Liver (tissue), 9 donors: Measurements from ENCODE around the gene CACNA1I. TPM values are rescaled to one million over a fixed set of nuclear protein-coding genes. Genes with fewer than 3 reads are reported as not detected.

Experiments used
- DNase-seq: peaks from one replicate; pipeline ENCODE4 v3.0.0-alpha.2; 2017; ENCODE audit warnings: low spot score
- H3K27ac ChIP-seq, 2 donors: one replicate each; pipeline ENCODE4 v1.7.0; 2013; ENCODE audit warnings: inconsistent platforms in 2 of 2, low read length in 2 of 2, control low read depth in 1 of 2, low read depth in 1 of 2, mild to moderate bottlenecking in 1 of 2
- H3K27me3 ChIP-seq, 4 donors: one replicate each; pipeline versions ENCODE4 v1.6.1 to v1.7.0; 2013; ENCODE audit warnings: low read length in 3 of 4, inconsistent platforms in 1 of 4, mild to moderate bottlenecking in 1 of 4, moderate library complexity in 1 of 4; ENCODE audit not compliant: control insufficient read depth in 4 of 4, insufficient read depth in 4 of 4
- H3K36me3 ChIP-seq, 4 donors: one replicate each; pipeline versions ENCODE4 v1.6.1 to v1.7.0; 2013; ENCODE audit warnings: low read length in 3 of 4, mild to moderate bottlenecking in 3 of 4, low read depth in 1 of 4, moderate library complexity in 1 of 4; ENCODE audit not compliant: control insufficient read depth in 4 of 4, insufficient read depth in 3 of 4
- H3K4me1 ChIP-seq, 4 donors: one replicate each; pipeline versions ENCODE4 v1.6.1 to v1.7.0; 2013; ENCODE audit warnings: low read length in 3 of 4, mild to moderate bottlenecking in 3 of 4, moderate library complexity in 1 of 4; ENCODE audit not compliant: control insufficient read depth in 4 of 4, insufficient read depth in 4 of 4
- H3K4me3 ChIP-seq, 3 donors: one replicate each; pipeline versions ENCODE4 v1.6.1 to v1.7.0; 2013; ENCODE audit warnings: low read length in 3 of 3, control low read depth in 1 of 3, low read depth in 1 of 3, mild to moderate bottlenecking in 1 of 3
- H3K9ac ChIP-seq, 2 donors: one replicate each; pipeline ENCODE4 v1.7.0; 2013; ENCODE audit warnings: low read length in 2 of 2, mild to moderate bottlenecking in 2 of 2, moderate library complexity in 2 of 2, control low read depth in 1 of 2, low read depth in 1 of 2
- H3K9me3 ChIP-seq, 4 donors: one replicate each; pipeline versions ENCODE4 v1.6.1 to v1.7.0; 2013; ENCODE audit warnings: low read length in 3 of 4; ENCODE audit not compliant: control insufficient read depth in 4 of 4
- EGR1 ChIP-seq, 2 donors: IDR thresholded peaks; 2 replicates each; pipeline ENCODE4 v1.6.1; 2016 to 2018; ENCODE audit warnings: antibody characterized with exemption in 2 of 2, low read depth in 2 of 2
- FOXA2 ChIP-seq: IDR thresholded peaks from 2 replicates; pipeline ENCODE4 v1.6.1; 2016; ENCODE audit warnings: antibody characterized with exemption
- GABPA ChIP-seq, 2 donors: IDR thresholded peaks in 1 of 2; conservative IDR thresholded peaks in 1 of 2; 2 replicates each; pipeline ENCODE4 v1.6.1; 2016; ENCODE audit warnings: antibody characterized with exemption in 2 of 2, mild to moderate bottlenecking in 1 of 2, moderate library complexity in 1 of 2
- HNF4A ChIP-seq, 2 donors: conservative IDR thresholded peaks; 2 replicates each; pipeline ENCODE4 v1.6.1; 2016; ENCODE audit warnings: antibody characterized with exemption in 2 of 2, mild to moderate bottlenecking in 2 of 2
- JUND ChIP-seq, 2 donors: IDR thresholded peaks; 2 replicates each; pipeline ENCODE4 v1.6.1; 2016; ENCODE audit warnings: antibody characterized with exemption in 2 of 2
- NR2F2 ChIP-seq: IDR thresholded peaks from 2 replicates; pipeline ENCODE4 v1.6.1; 2016; ENCODE audit warnings: antibody characterized with exemption
- RAD21 ChIP-seq, 2 donors: IDR thresholded peaks; 2 replicates each; pipeline ENCODE4 v1.6.1; 2016; ENCODE audit warnings: antibody characterized with exemption in 2 of 2, mild to moderate bottlenecking in 2 of 2
- RXRA ChIP-seq, 2 donors: IDR thresholded peaks; 2 replicates each; pipeline ENCODE4 v1.6.1; 2017 to 2018; ENCODE audit warnings: antibody characterized with exemption in 2 of 2, mild to moderate bottlenecking in 1 of 2
- SP1 ChIP-seq: IDR thresholded peaks from 2 replicates; pipeline ENCODE4 v1.6.1; 2018; ENCODE audit warnings: antibody characterized with exemption, mild to moderate bottlenecking
- TAF1 ChIP-seq: conservative IDR thresholded peaks from 2 replicates; pipeline ENCODE4 v1.6.1; 2016; ENCODE audit warnings: antibody characterized with exemption, mild to moderate bottlenecking
- YY1 ChIP-seq: IDR thresholded peaks from 2 replicates; pipeline ENCODE4 v1.6.1; 2016; ENCODE audit warnings: antibody characterized with exemption, mild to moderate bottlenecking
- WGBS: extraction: QIAGEN DNeasy Blood & Tissue Kit; methylation state at CpG from one replicate; pipeline ENCODE4 v1.1.7; 2013; 5-methylcytosine and 5-hydroxymethylcytosine counted together
- polyA plus RNA-seq, 2 donors: library from polyadenylated mRNA; stranded (reverse) in 1 of 2; unstranded in 1 of 2; fragments of 200-250 nt in 1 of 2; fragments of >200 nt in 1 of 2; fragmentation: Nextera tagmentation in 1 of 2; extraction: Ambion mirVana in 1 of 2; gene quantifications; one replicate each; pipeline versions ENCODE4 v1.2.1 to v1.2.3, GENCODE V29; 2013 to 2015
- total RNA-seq, 2 donors: library from RNA; depleted of rRNA; stranded (reverse); fragments of >200 nt; gene quantifications; one replicate each; pipeline ENCODE4 v1.2.3, GENCODE V29; 2014
- TF ChIP-seq, protein P1 (sequence below): IDR thresholded peaks from 2 replicates; pipeline ENCODE4 v1.6.1; 2016; ENCODE audit warnings: antibody characterized with exemption
- TF ChIP-seq, protein P2 (sequence below): IDR thresholded peaks from 2 replicates; pipeline ENCODE4 v1.6.1; 2016; ENCODE audit warnings: antibody characterized with exemption, mild to moderate bottlenecking
- TF ChIP-seq, protein P3 (sequence below): fragments of 150-350 bp; IDR thresholded peaks from 2 replicates; pipeline ENCODE4 v1.5.1; 2017; ENCODE audit warnings: improper control_type of control experiment, low read depth, low read length; ENCODE audit not compliant: missing input control
- TF ChIP-seq, protein P4 (sequence below): IDR thresholded peaks from 2 replicates; pipeline ENCODE4 v1.6.1; 2016; ENCODE audit warnings: antibody characterized with exemption
- donor health status: healthy.
- donor health status: healthy.
- donor health status: healthy.
- donor health status: healthy.
- donor health status: healthy.

CACNA1I gene
- total and polyA plus RNA-seq, 4 donors = under 0.01 to 0.14 (median 0.01) TPM; not detected in 1

DNA sequence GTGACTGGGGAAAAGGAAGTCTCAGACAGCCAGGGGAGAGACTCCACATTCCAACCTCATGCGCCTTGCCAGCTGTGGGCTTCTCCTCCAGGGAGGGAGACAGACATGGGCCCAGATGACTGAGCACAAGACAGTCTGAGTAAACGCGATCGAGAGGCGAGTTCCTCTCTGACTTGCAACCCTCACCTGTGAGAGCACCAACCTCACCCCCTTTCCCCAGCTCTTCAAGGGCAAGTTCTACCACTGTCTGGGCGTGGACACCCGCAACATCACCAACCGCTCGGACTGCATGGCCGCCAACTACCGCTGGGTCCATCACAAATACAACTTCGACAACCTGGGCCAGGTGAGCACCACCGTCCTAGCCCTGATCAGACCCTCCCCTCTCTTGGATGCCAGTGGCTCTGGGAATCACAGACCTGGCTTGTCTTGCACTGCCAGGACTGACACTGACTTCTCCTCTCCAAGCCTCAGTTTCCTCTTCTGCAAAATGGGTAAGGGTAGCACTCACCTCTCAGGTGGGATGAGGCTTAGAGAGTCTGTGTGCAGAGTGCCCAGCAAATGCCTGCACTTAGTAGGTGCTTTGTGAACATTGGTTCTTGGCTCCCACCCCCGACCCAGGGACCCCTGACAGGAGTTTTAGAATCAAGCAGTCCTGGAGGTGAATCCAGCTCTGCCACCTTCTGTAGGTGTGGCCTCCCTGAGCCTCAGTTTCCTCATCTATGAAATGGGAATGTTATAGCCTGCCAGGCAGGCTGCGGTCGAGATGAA is 95.3 kb downstream of the CACNA1I start (continued):
- TF ChIP-seq, protein P1, sequence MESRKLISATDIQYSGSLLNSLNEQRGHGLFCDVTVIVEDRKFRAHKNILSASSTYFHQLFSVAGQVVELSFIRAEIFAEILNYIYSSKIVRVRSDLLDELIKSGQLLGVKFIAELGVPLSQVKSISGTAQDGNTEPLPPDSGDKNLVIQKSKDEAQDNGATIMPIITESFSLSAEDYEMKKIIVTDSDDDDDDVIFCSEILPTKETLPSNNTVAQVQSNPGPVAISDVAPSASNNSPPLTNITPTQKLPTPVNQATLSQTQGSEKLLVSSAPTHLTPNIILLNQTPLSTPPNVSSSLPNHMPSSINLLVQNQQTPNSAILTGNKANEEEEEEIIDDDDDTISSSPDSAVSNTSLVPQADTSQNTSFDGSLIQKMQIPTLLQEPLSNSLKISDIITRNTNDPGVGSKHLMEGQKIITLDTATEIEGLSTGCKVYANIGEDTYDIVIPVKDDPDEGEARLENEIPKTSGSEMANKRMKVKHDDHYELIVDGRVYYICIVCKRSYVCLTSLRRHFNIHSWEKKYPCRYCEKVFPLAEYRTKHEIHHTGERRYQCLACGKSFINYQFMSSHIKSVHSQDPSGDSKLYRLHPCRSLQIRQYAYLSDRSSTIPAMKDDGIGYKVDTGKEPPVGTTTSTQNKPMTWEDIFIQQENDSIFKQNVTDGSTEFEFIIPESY = no peak
- TF ChIP-seq FOXA2 = no peak
- no peak for TF ChIP-seq NR2F2

DNA sequence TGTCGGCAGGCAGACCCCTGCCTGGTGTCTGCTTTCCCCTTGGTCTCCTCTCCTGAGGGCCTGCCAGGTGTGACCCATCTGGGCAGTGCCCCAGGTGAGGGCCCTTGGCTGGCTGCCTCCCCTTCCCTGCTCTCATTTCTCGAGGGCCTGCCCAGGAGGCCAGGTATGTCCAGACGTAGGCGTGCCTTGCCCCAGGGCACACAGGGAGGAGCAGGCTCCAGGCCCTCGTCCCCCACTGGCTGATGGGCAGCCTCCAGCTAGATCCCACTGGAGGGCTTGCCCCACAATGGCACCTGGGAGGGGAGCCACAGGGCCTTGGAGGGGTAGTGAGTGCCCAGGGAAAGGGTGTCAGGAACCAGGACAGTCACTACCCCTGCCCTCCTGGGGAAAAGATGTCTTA is 95.9 kb downstream of the CACNA1I start:
- no peak for TF ChIP-seq SP1
- TF ChIP-seq, protein P2, sequence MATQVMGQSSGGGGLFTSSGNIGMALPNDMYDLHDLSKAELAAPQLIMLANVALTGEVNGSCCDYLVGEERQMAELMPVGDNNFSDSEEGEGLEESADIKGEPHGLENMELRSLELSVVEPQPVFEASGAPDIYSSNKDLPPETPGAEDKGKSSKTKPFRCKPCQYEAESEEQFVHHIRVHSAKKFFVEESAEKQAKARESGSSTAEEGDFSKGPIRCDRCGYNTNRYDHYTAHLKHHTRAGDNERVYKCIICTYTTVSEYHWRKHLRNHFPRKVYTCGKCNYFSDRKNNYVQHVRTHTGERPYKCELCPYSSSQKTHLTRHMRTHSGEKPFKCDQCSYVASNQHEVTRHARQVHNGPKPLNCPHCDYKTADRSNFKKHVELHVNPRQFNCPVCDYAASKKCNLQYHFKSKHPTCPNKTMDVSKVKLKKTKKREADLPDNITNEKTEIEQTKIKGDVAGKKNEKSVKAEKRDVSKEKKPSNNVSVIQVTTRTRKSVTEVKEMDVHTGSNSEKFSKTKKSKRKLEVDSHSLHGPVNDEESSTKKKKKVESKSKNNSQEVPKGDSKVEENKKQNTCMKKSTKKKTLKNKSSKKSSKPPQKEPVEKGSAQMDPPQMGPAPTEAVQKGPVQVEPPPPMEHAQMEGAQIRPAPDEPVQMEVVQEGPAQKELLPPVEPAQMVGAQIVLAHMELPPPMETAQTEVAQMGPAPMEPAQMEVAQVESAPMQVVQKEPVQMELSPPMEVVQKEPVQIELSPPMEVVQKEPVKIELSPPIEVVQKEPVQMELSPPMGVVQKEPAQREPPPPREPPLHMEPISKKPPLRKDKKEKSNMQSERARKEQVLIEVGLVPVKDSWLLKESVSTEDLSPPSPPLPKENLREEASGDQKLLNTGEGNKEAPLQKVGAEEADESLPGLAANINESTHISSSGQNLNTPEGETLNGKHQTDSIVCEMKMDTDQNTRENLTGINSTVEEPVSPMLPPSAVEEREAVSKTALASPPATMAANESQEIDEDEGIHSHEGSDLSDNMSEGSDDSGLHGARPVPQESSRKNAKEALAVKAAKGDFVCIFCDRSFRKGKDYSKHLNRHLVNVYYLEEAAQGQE = no peak
- no peak for TF ChIP-seq NR2F2
- no peak for TF ChIP-seq JUND (IDR thresholded peaks at IDR 0.05)
- TF ChIP-seq, protein P1 = no peak
- TF ChIP-seq HNF4A (conservative IDR thresholded peaks at IDR 0.05) = no peak
- TF ChIP-seq RXRA (IDR thresholded peaks at IDR 0.05) = no peak
- TF ChIP-seq, protein P3, sequence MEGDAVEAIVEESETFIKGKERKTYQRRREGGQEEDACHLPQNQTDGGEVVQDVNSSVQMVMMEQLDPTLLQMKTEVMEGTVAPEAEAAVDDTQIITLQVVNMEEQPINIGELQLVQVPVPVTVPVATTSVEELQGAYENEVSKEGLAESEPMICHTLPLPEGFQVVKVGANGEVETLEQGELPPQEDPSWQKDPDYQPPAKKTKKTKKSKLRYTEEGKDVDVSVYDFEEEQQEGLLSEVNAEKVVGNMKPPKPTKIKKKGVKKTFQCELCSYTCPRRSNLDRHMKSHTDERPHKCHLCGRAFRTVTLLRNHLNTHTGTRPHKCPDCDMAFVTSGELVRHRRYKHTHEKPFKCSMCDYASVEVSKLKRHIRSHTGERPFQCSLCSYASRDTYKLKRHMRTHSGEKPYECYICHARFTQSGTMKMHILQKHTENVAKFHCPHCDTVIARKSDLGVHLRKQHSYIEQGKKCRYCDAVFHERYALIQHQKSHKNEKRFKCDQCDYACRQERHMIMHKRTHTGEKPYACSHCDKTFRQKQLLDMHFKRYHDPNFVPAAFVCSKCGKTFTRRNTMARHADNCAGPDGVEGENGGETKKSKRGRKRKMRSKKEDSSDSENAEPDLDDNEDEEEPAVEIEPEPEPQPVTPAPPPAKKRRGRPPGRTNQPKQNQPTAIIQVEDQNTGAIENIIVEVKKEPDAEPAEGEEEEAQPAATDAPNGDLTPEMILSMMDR = no peak
- TF ChIP-seq, protein P4, sequence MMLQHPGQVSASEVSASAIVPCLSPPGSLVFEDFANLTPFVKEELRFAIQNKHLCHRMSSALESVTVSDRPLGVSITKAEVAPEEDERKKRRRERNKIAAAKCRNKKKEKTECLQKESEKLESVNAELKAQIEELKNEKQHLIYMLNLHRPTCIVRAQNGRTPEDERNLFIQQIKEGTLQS = no peak
- TF ChIP-seq EGR1 (IDR thresholded peaks at IDR 0.05; ENCODE audit: low read depth in 2 of 2) = no peak
- no peak for TF ChIP-seq GABPA (IDR thresholded peaks at IDR 0.05 in 1 of 2, conservative IDR thresholded peaks at IDR 0.05 in 1 of 2)
- TF ChIP-seq RAD21 (IDR thresholded peaks at IDR 0.05) = no peak
- no peak for TF ChIP-seq TAF1
- TF ChIP-seq YY1 = no peak
- Histone ChIP-seq H3K4me3 (no peak overlapping the region), H3K9ac (no peak overlapping the region), H3K4me1 (peaks cover 0 to 5% (median 0%) of the 10 kb centered on the region in 4 donors), H3K27ac (no peak overlapping the region), H3K27me3 (peaks cover 2 to 9% (median 8%) of the 10 kb centered on the region in 4 donors), H3K9me3 (peaks cover 3 to 10% (median 4%) of the 10 kb centered on the region in 4 donors), H3K36me3 (no peaks in the 10 kb centered on the region)
- 85% methylated on average over 5 of the region's 5 CpGs for WGBS
- DNase-seq = no peak
